Epithelial cell of umbilical artery (primary cell): ENCODE data around the gene DGKK. TPM values are rescaled to one million over a fixed set of nuclear protein-coding genes. Genes with fewer than 3 reads are reported as not detected.

Source experiments
- total RNA-seq: library from RNA; depleted of rRNA; stranded (reverse); fragments of >200 nt; gene quantifications from 2 replicates; pipeline ENCODE4 v1.2.3, GENCODE V29; 2014

The DGKK gene, protein sequence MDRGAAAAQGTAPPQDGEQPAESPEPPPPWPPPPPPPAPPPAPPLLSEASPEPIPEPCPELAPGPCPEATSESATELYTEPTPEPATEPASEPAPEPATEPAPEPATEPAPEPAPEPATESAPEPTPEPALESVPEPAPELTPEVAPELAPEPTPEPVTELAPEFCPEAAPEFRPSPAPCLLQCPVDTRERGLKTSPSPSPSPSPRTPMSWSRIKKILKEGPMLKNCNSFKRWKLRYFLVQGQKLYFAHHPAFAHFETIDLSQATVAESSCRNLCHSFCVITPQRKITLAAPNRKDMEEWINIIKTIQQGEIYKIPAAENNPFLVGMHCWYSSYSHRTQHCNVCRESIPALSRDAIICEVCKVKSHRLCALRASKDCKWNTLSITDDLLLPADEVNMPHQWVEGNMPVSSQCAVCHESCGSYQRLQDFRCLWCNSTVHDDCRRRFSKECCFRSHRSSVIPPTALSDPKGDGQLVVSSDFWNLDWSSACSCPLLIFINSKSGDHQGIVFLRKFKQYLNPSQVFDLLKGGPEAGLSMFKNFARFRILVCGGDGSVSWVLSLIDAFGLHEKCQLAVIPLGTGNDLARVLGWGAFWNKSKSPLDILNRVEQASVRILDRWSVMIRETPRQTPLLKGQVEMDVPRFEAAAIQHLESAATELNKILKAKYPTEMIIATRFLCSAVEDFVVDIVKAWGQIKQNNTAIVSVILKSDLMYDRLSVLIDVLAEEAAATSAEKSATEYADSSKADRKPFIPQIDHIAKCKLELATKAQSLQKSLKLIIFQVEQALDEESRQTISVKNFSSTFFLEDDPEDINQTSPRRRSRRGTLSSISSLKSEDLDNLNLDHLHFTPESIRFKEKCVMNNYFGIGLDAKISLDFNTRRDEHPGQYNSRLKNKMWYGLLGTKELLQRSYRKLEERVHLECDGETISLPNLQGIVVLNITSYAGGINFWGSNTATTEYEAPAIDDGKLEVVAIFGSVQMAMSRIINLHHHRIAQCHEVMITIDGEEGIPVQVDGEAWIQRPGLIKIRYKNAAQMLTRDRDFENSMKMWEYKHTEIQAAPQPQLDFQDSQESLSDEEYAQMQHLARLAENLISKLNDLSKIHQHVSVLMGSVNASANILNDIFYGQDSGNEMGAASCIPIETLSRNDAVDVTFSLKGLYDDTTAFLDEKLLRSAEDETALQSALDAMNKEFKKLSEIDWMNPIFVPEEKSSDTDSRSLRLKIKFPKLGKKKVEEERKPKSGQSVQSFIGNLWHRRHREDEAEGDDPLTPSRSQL
- under 0.01 TPM in 1 of 2 replicates, not detected in the other for total RNA-seq

DNA sequence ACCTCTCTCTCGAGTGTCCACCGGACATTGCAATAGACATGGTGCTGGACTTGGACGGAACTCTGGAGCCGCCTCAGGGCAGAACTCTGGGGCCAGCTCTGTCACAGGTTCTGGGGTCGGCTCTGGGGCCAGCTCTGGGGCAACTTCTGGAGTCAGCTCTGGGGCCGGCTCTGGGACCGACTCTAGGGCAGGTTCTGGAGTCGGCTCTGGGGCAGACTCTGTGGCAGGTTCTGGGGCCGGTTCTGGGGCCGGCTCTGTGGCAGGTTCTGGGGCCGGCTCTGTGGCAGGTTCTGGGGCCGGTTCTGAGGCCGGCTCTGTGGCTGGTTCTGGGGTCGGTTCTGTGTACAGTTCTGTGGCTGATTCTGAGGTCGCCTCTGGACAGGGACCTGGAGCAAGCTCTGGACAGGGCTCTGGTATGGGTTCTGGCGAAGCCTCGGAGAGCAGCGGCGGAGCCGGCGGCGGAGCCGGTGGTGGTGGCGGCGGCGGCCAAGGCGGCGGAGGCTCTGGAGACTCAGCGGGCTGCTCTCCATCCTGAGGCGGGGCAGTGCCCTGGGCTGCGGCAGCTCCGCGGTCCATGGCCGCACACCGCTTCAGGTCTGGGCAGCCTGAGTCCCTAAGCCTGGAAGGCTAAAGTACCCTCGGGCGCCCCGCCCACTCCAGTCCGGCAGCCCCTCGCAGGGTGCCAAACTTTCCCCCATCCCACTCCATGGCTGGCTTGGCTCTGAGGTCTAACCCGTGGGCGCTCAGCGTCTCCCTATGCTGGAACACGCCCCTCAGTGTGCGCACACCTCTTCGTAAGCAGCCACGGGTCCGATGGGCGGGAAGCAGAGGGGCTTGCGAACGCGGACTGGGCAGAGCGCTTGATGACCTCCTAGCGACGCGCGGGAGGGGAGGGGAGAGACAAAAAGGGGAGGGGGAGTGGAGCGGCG, at the start of gene DGKK:
TSS of gene DGKK (minus strand) at position 723 of the 929 bp plus-strand sequence. CDS start at position 576, 147 bp downstream.

